Measurements from ENCODE around the gene FASTK. TPM values are rescaled to one million over a fixed set of nuclear protein-coding genes. Genes with fewer than 3 reads are reported as not detected.

The FASTK gene
- total RNA-seq, 2 donors from 2014 or later = 84.4 to 131 TPM

- Mint-ChIP-seq H3K27ac (peak within 1 kb of the TSS; percentile 33 to 56), H3K27me3 (peaks cover 0 to 3% of the 10 kb centered on the region in 2 donors), H3K9me3 (no peaks in the 10 kb centered on the region), H3K4me1 (ENCODE audit: low read depth in 2 of 2) (peaks cover 35 to 37% of the 10 kb centered on the region in 2 donors), H3K36me3 (no peaks in the 10 kb centered on the region), H3K4me3 (peak within 1 kb of the TSS; percentile 86)
- DNase-seq (ENCODE audit: low spot score) = peak; percentile 85
- peak; percentile 63 to 76 for ATAC-seq
These were observed 5.3 kb upstream of the FASTK start, which contains the start of gene AGAP3 for GRCh38 chr7:151085691-151086620. TSS of gene AGAP3 (plus strand) at chr7:151086475. CDS start at chr7:151086742, 267 bp downstream.

GRCh38 chr7:151085329-151085690 lies 4.7 kb upstream of the FASTK start:
- H3K4me1 Mint-ChIP-seq (ENCODE audit: low read depth in 2 of 2) = peaks cover 35 to 37% of the 10 kb centered on the region in 2 donors

GRCh38 chr7:151083824-151084160 lies 3.2 kb upstream of the FASTK start:
- Mint-ChIP-seq H3K27ac (peak overlapping the region in 1 of 2 donors; percentile 56), H3K36me3 (no peaks in the 10 kb centered on the region), H3K9me3 (no peaks in the 10 kb centered on the region), H3K4me3 (peak overlapping the region; percentile 99), H3K27me3 (peaks cover 0 to 3% of the 10 kb centered on the region in 2 donors), H3K4me1 (ENCODE audit: low read depth in 2 of 2) (peaks cover 28 to 31% of the 10 kb centered on the region in 2 donors)
- no peak for ATAC-seq
- no peak for DNase-seq (ENCODE audit: low spot score)

More at GRCh38 chr7:151085329-151085690, 4.7 kb upstream of the FASTK start:
- ATAC-seq (no peak), DNase-seq (ENCODE audit: low spot score) (no peak)
- Mint-ChIP-seq H3K9me3 (no peaks in the 10 kb centered on the region), H3K36me3 (no peaks in the 10 kb centered on the region), H3K4me3 (peak overlapping the region; percentile 67), H3K27me3 (peaks cover 0 to 3% of the 10 kb centered on the region in 2 donors), H3K27ac (peak overlapping the region; percentile 24 to 56)

GRCh38 chr7:151083071-151083823 lies 2.6 kb upstream of the FASTK start, which contains the start of gene TMUB1:
TSS of gene TMUB1 (minus strand) at chr7:151083493. CDS start at chr7:151082563, 930 bp downstream.
- Mint-ChIP-seq H3K4me3 (peak within 1 kb of the TSS; percentile 99), H3K27ac (peak within 1 kb of the TSS; percentile 88 to 89), H3K36me3 (no peaks in the 10 kb centered on the region), H3K27me3 (peaks cover 0 to 3% of the 10 kb centered on the region in 2 donors), H3K4me1 (ENCODE audit: low read depth in 2 of 2) (peaks cover 26 to 32% of the 10 kb centered on the region in 2 donors), H3K9me3 (no peaks in the 10 kb centered on the region)
- DNase-seq (ENCODE audit: low spot score) (peak; percentile 91), ATAC-seq (peak; percentile 67 to 81)

- DNase-seq (ENCODE audit: low spot score) (no peak), ATAC-seq (no peak)
- Mint-ChIP-seq H3K27ac (peak overlapping the region; percentile 88 to 89), H3K27me3 (peaks cover 0 to 3% of the 10 kb centered on the region in 2 donors), H3K9me3 (no peaks in the 10 kb centered on the region), H3K4me1 (ENCODE audit: low read depth in 2 of 2) (peaks cover 27 to 33% of the 10 kb centered on the region in 2 donors), H3K4me3 (peak overlapping the region; percentile 99), H3K36me3 (no peaks in the 10 kb centered on the region)
These were observed 1.8 kb upstream of the FASTK start for GRCh38 chr7:151082141-151083070.

GRCh38 chr7:151081170-151082101 lies 827 bp upstream of the FASTK start:
- H3K27ac Mint-ChIP-seq = no peak overlapping the region
- DNase-seq (ENCODE audit: low spot score) = no peak

GRCh38 chr7:151080067-151080521 lies 515 bp downstream of the FASTK start:
- peak overlapping the region; percentile 44 to 64 for H3K27ac Mint-ChIP-seq
- no peak for DNase-seq (ENCODE audit: low spot score)
- ATAC-seq = peak; percentile 0 to 2
- H3K36me3 Mint-ChIP-seq = no peaks in the 10 kb centered on the region
- H3K4me3 Mint-ChIP-seq = peak overlapping the region; percentile 87
- H3K4me1 Mint-ChIP-seq (ENCODE audit: low read depth in 2 of 2) = peaks cover 18 to 24% of the 10 kb centered on the region in 2 donors
- H3K27me3 Mint-ChIP-seq = peaks cover 0 to under 1% of the 10 kb centered on the region in 2 donors
- H3K9me3 Mint-ChIP-seq = no peaks in the 10 kb centered on the region

More at GRCh38 chr7:151081170-151082101, 827 bp upstream of the FASTK start:
- Mint-ChIP-seq H3K4me3 (peak overlapping the region; percentile 99), H3K9me3 (no peaks in the 10 kb centered on the region), H3K4me1 (ENCODE audit: low read depth in 2 of 2) (peaks cover 27 to 33% of the 10 kb centered on the region in 2 donors), H3K36me3 (no peaks in the 10 kb centered on the region), H3K27me3 (peaks cover 0 to 3% of the 10 kb centered on the region in 2 donors)
- no peak for ATAC-seq

- ATAC-seq (no peak), DNase-seq (ENCODE audit: low spot score) (no peak)
- Mint-ChIP-seq H3K4me1 (ENCODE audit: low read depth in 2 of 2) (peaks cover 12 to 19% of the 10 kb centered on the region in 2 donors), H3K36me3 (no peaks in the 10 kb centered on the region), H3K27ac (peak overlapping the region; percentile 44 to 64), H3K9me3 (no peaks in the 10 kb centered on the region), H3K27me3 (no peaks in the 10 kb centered on the region), H3K4me3 (peak overlapping the region; percentile 87)
These were observed 1.3 kb downstream of the FASTK start for GRCh38 chr7:151079199-151079910.

- Mint-ChIP-seq H3K27me3 (no peaks in the 10 kb centered on the region), H3K36me3 (no peaks in the 10 kb centered on the region), H3K27ac (peak overlapping the region in 1 of 2 donors; percentile 57)
These were observed 2.2 kb downstream of the FASTK start for GRCh38 chr7:151078233-151079040.

GRCh38 chr7:151077705-151078232 lies 2.8 kb downstream of the FASTK start:
- Mint-ChIP-seq H3K4me1 (ENCODE audit: low read depth in 2 of 2) (peaks cover 9 to 16% of the 10 kb centered on the region in 2 donors), H3K4me3 (peak overlapping the region; percentile 71), H3K27me3 (no peaks in the 10 kb centered on the region), H3K27ac (peak overlapping the region in 1 of 2 donors; percentile 57), H3K36me3 (no peaks in the 10 kb centered on the region), H3K9me3 (no peaks in the 10 kb centered on the region)
- no peak for ATAC-seq
- no peak for DNase-seq (ENCODE audit: low spot score)

More at GRCh38 chr7:151078233-151079040, 2.2 kb downstream of the FASTK start:
- Mint-ChIP-seq H3K4me3 (peak overlapping the region; percentile 87), H3K4me1 (ENCODE audit: low read depth in 2 of 2) (peaks cover 12 to 19% of the 10 kb centered on the region in 2 donors), H3K9me3 (no peaks in the 10 kb centered on the region)
- no peak for DNase-seq (ENCODE audit: low spot score)
- ATAC-seq = no peak

Data from natural killer cell treated with Interleukin-12 subunit alpha and Interleukin-12 subunit beta and Interleukin-15 and Interleukin-18, amount 100 ng/mL, for 72 hours (primary cell).